Measurements from ENCODE around the gene BCORL1. TPM values are rescaled to one million over a fixed set of nuclear protein-coding genes. Genes with fewer than 3 reads are reported as not detected.

Gene BCORL1, protein sequence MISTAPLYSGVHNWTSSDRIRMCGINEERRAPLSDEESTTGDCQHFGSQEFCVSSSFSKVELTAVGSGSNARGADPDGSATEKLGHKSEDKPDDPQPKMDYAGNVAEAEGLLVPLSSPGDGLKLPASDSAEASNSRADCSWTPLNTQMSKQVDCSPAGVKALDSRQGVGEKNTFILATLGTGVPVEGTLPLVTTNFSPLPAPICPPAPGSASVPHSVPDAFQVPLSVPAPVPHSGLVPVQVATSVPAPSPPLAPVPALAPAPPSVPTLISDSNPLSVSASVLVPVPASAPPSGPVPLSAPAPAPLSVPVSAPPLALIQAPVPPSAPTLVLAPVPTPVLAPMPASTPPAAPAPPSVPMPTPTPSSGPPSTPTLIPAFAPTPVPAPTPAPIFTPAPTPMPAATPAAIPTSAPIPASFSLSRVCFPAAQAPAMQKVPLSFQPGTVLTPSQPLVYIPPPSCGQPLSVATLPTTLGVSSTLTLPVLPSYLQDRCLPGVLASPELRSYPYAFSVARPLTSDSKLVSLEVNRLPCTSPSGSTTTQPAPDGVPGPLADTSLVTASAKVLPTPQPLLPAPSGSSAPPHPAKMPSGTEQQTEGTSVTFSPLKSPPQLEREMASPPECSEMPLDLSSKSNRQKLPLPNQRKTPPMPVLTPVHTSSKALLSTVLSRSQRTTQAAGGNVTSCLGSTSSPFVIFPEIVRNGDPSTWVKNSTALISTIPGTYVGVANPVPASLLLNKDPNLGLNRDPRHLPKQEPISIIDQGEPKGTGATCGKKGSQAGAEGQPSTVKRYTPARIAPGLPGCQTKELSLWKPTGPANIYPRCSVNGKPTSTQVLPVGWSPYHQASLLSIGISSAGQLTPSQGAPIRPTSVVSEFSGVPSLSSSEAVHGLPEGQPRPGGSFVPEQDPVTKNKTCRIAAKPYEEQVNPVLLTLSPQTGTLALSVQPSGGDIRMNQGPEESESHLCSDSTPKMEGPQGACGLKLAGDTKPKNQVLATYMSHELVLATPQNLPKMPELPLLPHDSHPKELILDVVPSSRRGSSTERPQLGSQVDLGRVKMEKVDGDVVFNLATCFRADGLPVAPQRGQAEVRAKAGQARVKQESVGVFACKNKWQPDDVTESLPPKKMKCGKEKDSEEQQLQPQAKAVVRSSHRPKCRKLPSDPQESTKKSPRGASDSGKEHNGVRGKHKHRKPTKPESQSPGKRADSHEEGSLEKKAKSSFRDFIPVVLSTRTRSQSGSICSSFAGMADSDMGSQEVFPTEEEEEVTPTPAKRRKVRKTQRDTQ (N-terminal part only)
- 6.1 and 6.9 TPM in 2 replicates for total RNA-seq

DNA sequence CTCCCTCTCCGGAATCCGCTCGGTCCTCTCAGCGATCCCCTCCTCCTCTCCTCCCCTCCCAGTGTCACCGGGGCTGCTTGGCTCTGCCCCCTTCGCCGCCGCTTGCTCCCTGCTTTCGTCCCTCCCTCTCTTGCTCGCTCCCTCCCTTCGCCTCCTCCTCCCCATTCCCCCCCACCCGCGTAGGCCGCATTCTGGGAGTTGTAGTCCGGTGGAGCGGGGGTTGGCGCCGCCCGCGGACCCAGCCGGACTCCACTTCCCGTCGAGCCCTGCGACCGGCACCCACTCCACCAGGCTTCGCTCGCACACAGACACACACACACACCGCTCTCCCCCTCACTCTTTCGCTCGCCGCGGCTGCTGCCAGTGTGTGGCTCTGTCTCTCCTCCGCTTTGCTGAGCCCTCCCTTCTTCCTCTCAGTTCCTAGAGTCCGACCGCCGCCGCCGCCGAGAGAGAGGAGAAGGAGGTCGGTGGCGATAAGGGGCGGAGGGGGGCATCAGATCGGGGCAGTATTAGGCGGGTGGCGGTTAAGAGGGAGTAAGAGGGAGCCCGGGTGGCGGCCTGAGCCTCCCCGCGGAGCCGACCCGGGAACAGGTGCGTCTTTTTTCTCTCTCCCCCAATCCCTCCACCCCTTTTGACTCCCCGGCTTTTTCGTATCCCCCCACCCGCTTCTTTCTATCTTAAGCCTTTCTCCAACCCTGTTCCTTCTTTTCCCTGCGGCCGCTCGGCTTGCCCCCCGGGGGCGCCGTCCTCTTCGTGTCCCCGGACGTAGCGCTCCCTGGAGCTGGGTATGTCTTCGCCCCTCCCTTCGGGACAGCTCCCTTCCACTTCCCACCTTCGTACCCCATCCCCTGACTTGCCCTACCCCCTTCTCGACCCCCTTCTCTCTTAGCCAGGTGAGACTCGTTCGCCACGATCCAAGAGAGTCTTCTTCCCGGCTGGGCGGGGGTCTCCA is at the start of gene BCORL1:
TSS of gene BCORL1 (plus strand) at position 336 of the 952 bp plus-strand sequence. CDS start 22,597 bp downstream, outside the sequence.
- intact Hi-C loops (cut with micrococcal nuclease), result loop anchor here (1.0 to 5.0 kb wide), 13 partner anchors 21 to 380 kb away; partner anchors contain the start of genes SASH3, UTP14A, ZDHHC9 and ZNF280C

DNA sequence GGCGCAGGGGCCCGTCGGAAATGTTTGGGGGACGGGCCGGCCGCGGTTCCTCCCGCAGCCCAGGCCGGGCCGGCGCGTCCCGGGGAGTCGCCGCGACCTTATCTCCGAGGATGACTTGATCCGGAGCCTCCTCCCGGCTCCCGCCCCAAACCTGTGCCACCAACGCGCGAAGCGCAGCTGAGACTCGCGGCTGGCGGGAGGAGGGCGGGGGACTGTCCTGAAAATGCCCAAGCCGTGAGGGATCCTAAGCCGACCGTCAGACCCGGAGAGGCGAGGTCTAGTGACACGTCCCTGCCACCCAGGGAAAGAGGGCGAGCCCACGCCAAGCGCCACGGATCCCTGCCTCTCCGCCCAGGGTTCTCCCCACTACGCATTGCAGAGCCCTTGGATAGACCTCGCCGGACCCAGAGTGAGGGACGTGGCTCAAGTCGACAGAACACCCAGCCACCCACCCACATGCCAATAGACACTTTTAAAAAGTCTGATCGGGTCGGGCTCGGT is 49.6 kb upstream of the BCORL1 start:
- intact Hi-C loops (cut with micrococcal nuclease), result loop anchor here (1.0 to 5.0 kb wide), 5 partner anchors 24 to 239 kb away; partner anchors contain the start of genes BCORL1 and RAB33A

DNA sequence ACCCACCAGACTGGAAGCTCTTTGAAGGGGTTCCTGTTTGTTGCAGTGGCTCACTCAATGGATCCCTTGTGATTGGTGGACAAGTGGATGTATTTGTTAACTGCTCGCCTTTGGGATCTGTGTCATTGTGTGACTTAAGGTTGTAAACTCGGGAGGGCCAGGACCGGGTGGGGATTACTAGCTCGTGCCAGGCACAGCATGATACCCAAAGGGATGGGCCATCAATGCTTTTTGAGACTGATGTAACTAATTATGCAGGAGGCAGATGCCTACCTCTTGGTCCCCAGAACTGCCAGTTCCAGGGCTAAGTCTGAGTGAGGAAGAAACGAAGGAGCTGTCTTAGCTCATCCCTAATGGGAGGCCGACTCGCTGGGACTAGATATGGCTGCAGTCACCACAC is 48.7 kb upstream of the BCORL1 start:
- intact Hi-C loops (cut with micrococcal nuclease), result loop anchor here (5.0 kb wide), 1 partner anchor 239 kb away; the partner anchor contains the start of gene RAB33A

DNA sequence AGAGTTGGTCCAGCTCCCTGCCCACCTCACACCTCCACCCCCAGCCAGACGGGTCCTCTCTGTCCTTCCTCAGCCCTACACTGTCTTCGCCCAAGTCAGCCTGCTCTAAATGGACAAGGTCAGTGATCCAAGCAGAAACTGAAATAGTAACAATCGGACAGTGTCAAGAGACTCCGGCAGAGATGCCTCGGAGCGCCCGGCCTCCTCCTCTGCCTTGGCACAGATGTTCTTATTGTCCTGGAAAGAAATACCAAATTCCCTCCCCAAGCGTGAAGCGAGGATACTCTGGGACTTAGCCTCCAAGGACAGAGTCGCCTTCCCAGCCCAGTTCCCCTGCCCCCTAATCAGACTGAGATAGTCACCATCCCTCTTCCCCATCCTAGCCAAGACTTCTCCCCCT is 48.0 kb upstream of the BCORL1 start:
- intact Hi-C loops (cut with micrococcal nuclease), result loop anchor here (5.0 kb wide), 1 partner anchor 238 kb away; the partner anchor contains the start of gene RAB33A

DNA sequence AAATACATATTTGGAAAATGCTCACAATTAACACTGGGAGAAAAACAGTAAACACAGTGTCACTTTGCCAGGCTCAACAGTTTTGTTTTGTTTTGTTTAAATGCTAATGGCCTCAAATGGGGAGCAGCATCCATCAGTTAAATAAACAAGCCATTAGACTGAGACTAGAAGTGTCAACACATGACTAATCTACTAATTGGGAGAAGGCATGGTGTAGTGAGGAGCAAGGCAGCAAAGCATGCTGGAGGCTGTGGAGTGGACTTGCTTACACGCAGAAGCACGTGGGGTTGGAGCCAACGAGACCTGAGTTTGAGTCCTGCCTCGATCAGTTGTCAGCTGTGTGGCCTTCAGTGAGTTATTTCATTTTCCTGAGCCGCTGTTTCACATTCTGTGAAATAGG is 47.5 kb upstream of the BCORL1 start:
- intact Hi-C loops (cut with micrococcal nuclease), result loop anchor here (5.0 kb wide), 1 partner anchor 237 kb away; the partner anchor contains the start of gene RAB33A

DNA sequence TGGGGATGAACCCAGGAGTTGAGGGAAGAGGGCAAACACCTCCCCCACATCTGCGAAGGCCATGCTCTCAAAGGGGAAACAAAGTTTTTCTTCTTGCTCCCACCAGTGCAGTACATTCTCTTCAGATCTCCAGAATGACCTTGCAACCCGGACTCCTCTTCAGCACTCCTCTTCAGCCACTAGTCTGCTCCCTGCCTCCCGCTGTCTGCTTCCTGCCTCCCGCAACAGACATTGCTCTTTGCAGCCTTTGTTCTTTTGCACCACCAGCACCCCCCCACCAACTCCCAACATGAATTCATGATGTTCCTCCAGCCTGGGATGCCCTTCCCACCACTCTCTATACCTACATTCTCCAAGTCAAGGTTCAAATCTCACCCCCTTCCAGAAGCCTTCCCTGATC is 44.4 kb upstream of the BCORL1 start:
- intact Hi-C loops (cut with micrococcal nuclease), result no loop called here

DNA sequence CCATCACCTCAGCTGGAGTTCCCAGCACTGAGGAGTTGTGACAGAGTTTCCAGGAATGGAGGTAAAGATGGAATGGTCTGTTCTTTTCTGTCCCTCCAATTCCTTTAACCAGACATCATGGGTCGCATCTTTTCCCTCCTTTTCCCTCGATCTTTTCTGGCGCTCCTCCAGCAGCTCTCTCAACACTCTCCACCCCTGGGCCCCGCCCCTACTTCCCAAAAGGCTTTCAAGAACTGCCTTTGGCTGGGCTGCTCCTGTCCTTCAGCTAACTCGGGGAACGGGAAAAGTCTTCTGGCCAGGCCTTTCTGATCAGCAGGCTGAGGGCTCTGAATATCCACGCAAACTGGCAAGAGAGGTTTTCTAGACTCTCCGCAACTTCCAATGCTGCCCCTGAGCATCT is 42.4 kb upstream of the BCORL1 start:
- intact Hi-C loops (cut with micrococcal nuclease), result no loop called here

DNA sequence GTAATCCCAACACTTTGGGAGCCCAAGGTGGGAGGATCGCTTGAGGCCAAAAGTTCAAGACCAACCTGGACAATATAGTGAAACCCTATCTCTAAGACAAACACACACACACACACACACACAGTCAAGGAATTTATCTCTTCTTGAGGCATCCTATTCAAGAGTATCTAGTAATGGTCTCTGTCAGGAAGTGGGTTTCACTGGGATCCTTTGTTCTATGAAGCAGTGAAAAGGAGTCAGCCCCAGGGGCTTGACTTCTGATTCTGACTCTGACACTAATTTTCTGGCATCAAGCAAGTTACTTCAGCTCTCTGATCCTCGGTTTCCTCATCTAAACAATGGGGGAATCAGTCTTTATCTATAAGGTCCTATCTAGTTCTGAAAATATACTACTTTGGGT is 41.7 kb upstream of the BCORL1 start:
- intact Hi-C loops (cut with micrococcal nuclease), result no loop called here

DNA sequence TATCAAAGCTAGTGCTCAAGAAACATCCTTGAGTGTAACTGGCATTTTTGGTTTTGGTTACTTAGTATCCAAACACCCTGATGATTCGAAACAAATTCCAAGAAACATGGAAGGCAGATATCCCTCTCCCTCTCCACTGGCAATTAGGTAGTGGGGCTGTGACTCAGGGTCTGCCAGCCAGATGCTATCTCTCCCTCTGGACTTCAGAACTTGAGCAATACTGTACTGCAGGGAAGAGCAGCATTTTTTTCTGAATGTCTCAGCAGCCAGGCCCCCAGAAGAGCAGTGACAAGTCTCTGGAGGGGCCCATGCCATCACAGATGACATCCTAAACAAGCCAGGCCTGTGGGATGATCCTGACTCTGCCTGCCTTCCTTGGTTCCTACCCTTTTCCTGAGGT is 37.3 kb upstream of the BCORL1 start:
- intact Hi-C loops (cut with micrococcal nuclease), result no loop called here

DNA sequence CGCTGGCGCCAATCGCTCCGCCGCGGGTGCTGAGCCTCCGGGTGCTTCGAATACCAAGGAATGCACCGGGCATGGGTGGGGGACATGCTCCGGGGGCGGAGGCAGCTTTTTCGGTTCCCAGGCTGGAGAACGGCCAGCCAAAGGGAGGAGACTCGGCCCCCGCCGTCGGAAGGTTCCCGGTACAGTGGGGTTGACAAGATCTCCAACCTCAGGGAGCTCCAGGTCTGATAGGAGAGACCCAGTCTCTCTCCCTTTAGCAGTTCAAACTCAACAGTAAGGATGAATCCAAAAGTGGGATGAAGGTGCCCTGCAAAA is 29.1 kb upstream of the BCORL1 start:
- intact Hi-C loops (cut with micrococcal nuclease), result loop anchor here (2.0 kb wide), 1 partner anchor 30 kb away; the partner anchor contains the start of gene BCORL1

DNA sequence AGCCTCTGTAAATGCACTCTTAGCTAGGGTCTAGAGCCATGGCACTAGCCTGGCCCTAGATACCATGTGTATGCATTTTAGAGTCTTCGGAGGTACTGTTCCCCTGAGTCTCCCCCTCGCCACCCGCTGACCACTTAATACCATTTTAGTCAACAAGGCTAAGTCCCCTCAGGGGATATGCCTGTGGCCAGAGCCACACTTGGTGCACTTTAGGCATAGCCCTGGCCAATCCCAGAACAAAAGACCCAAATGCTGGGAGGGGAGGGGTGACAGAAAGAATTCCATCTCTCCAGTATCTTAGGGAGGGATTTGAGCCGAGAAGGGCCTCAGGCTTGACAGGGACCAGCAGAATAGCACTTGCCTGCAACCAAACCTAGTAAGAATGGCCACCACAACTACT is 28.6 kb upstream of the BCORL1 start:
- intact Hi-C loops (cut with micrococcal nuclease), result loop anchor here (2.0 kb wide), 1 partner anchor 29 kb away; the partner anchor contains the start of gene BCORL1

DNA sequence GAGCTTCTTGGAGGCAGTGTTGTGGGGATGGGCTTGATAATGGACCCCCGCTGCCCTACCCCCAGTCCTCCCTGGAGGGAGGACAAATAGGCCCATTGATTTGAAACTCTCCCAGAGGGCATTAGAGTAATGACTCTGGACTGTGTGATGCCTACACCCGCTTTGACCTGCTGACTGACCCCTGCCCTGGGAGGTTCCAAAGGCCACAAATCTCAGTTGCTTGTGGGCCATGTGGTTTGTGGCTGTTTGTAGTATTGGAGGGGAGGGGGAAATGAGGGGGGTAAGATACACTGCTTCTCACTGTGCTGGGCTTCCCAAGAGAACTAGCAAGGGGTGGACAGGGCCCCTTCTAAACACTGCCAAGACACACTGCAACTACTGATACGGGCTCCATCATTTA is 27.6 kb upstream of the BCORL1 start:
- intact Hi-C loops (cut with micrococcal nuclease), result no loop called here

DNA sequence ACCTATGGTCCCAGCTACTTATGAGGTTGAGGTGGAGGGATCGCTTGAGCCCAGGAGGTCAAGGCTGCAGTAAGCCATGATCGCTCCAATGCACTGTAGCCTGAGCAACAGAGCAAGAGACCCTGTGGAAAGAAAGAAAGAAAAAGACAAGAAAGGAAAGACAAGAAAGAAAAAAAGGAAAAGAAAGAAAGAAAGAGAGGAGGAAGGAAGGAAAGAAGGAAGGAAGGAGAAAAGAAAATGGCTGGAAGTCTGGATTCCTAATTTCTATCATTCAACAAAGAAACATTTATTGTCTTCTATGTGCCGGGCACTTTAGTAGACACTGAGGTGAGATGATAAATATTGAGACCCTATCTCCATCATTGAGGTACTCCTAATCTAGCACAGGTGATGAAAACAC is 26.8 kb upstream of the BCORL1 start:
- intact Hi-C loops (cut with micrococcal nuclease), result no loop called here

DNA sequence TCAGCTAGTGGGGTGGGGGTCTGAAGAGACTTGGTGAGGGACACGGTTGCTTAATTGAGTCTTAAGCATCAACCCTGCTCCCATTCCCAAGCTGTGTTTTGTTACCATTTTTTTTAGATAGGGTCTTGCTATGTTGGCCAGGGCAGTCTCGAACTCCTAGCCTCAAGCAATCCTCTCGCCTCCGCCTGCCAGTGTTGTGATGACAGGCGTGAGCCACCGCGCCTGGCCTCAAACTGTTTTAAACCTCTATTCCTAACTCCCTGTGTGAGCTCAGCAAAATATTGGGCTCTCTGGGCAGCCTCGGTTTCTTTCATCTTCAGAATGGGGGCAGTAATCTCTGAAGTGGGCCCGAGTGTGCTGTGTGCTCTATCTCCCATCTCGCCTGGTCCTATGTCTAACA is 26.3 kb upstream of the BCORL1 start:
- intact Hi-C loops (cut with micrococcal nuclease), result no loop called here

DNA sequence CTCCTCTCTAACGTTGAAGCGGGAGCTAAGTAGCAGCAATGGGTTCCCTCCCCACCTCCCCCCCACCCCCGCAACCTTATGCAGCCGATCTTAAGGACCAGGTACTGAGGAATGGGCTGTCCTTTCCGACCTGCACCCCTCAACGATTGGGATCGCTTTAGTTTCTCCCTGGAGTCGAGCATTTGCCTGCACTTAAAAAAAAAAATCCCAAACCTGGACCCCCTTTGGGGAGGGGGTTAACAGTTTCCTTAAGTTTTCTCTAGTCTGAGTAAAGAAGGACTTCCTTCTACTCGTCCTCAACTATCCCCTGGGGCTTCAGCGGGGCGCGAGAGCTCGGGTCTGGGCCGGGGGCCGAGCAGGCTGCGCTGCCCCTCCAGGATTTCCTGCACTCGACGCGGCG is 25.7 kb upstream of the BCORL1 start:
- intact Hi-C loops (cut with micrococcal nuclease), result loop anchor here (1.0 kb wide), 1 partner anchor 24 kb away; no protein-coding TSS in a partner anchor

DNA sequence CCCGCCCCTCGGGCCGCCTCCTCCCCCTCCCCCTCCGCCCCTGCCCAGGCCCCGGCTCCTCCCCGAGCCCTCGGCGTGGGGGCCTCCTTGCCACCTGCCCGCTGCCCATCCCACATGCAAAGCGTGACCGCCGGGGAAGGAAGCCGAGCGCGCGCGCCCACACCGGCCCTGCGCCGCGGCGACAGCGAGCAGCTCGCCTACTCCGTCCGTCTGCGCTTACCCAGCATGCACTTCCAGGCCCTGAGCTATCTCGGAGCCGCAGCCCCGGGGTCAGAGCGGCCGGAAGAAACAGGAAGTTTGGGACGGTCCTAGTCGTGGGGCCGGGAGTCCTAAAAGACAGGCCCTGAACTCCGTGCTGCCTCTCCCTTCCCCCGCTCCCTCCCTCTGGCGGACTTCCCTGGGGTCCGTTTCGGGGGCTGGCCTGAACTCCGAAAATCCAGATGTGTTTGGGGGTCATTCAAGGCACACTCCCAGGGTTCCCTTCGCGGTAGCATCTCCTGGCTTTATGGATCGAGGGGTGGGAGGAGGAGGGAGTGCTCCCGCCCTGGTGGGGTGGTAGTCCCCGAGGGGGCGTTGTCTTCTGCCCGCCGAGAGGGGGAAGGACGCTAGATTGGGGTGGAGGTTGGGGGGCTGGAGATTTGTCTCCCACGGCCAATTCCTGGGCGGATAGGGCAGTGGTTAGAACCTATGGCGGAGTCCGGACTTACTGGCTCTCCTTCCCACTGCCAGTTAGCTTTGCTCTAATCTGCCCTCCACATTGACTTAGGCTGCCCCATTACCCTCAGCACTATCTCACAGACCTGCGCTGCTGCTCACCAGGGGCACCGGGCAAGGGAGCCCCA is 25.0 kb upstream of the BCORL1 start:
- intact Hi-C loops (cut with micrococcal nuclease), result loop anchor here (1.0 kb wide), 1 partner anchor 25 kb away; no protein-coding TSS in a partner anchor

DNA sequence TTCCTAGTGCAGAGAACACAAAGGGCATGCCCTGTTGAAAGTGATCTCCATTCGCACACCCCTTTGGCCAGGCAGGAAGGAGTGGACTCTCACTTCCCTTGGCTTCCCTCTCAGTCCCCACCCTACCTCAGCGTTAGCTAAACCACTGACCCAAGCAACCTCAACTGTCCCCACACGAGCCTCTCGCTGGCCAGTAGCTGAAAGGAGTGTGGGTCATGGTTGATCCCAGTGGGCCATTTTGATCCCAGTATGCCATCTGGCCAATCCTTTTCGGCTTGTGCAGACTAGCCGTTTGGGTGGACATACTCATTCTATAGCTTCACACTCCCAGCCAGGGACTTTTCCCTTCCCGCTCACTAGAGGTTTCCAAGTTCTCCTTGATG is 24.4 kb upstream of the BCORL1 start:
- intact Hi-C loops (cut with micrococcal nuclease), result no loop called here

DNA sequence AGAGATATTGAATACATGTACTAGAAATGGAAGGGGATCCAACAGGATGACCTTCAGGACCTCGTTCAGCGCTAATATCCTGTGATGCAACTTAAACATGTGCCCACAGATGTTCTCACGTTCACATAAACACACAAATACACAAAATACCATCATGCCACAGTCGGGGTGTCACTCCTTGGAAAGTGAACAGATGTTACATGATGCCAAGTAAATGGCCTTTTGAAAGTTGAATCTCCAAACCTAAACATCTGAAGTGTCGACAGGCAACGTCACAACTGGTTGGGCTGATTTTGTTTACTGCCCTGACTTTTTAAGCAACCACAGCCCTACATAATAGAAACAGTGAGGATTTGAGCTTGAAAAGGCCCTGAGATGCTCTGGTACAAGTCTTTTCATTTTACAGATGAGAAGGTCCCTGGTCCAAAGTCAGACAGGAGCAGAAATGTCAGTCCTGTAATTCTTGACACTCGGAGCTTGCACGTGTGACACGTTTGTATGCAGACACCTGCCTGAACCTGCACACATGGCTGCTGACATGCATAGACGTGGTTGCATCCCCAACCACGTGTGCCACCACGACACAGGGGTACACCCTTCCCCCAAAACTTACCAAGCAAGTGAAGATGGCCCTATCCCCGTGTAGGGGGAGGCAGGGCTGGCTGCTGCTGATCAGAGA is 23.5 kb upstream of the BCORL1 start:
- intact Hi-C loops (cut with micrococcal nuclease), result no loop called here
